ENCODE measurements around the gene FAM184B.

FAM184B gene

DNA sequence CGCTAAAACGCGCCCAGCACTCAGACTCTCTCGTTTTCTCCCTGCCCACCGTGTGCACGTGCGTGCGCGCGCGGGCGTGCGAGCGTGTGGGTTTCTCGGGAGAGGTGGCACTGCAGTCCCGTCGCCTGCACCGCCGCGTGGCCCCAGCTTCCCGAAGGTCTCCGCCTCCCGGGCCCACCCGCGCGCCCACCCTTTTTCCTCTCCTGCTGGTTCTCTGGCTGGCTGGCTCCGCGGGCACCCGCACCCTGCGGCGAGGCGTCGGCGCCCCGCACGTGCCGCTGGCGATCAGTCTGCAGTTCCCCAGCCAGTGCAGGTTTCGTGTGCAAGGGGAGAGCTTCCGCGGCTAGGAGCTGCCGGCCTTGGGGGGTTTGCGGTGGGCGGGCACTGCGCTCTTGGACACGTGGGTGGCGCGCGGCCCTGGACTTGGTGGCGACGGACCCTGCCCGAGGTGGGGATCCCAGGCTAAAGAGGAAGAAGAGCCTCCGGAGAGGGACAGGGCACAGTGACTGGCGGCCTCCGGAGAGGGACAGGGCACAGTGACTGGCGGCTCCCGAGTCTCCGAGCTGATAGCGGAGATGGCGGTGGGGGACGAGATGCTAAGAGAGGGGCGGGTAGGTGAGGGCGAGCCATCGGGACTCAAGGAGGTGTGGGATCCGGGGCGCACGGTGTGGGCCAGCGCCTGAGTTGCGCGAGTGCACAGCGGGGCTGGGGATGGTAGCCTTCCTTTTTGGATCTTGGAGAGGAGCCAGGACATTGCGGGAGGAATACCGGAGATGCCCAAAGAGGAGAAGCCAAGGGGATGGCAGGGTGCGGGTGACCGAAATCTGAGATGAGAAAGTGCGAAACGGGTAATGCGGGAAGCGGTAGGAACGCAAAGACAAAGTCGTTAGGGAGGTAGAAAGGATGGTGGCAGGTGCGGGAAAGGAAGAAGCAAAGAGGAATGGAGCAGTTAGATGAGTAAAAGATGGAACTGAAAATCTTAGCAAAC is at the start of gene FAM184B:
FAM184B (minus strand) TSS at position 322 of the 988 bp plus-strand sequence. CDS start 322 bp downstream, outside the sequence.
- H3K4me2 ChIP-seq (ENCODE audit: low read depth, low read length, poor library complexity, severe bottlenecking) = no peak within 1 kb of the TSS

GRCh38 chr4:17823871-17824669 is 42.6 kb upstream of the FAM184B start:
- H3K9me2 ChIP-seq (replicated peaks; ENCODE audit: low read depth, low read length) = no peaks in the 10 kb centered on the region
- H3K4me2 ChIP-seq (ENCODE audit: low read depth, low read length, poor library complexity, severe bottlenecking) = peak overlapping the region; percentile 19
- H4K20me1 ChIP-seq (ENCODE audit: insufficient read depth, low read length, poor library complexity, severe bottlenecking) = peaks cover 18% of the 10 kb centered on the region
- H3K36me3 ChIP-seq (ENCODE audit: insufficient read depth, low read length) = peaks cover 63% of the 10 kb centered on the region
- TF ChIP-seq EZH2phosphoT487 (IDR thresholded peaks at IDR 0.05; ENCODE audit: borderline replicate concordance) = no peak
- TF ChIP-seq CTCF (conservative IDR thresholded peaks at IDR 0.05; ENCODE audit: low read length) = no peak
- H3K9ac ChIP-seq (ENCODE audit: low read depth, low read length, poor library complexity, severe bottlenecking) = no peak overlapping the region
- H3K79me2 ChIP-seq (ENCODE audit: insufficient read depth, low read length) = peaks cover 76% of the 10 kb centered on the region
- H3K9me3 ChIP-seq (ENCODE audit: insufficient read depth, low read depth, low read length) = no peaks in the 10 kb centered on the region
- H2AFZ ChIP-seq (ENCODE audit: low read length) = no peak overlapping the region
- H3K4me1 ChIP-seq (ENCODE audit: insufficient read depth, low read length, poor library complexity, severe bottlenecking) = no peaks in the 10 kb centered on the region
- no peak overlapping the region for H3K4me3 ChIP-seq (ENCODE audit: low read length, poor library complexity, severe bottlenecking)
- no peaks in the 10 kb centered on the region for H3K27me3 ChIP-seq (ENCODE audit: insufficient read depth, low read length, poor library complexity, severe bottlenecking)
- no peaks in the 10 kb centered on the region for H3F3A ChIP-seq (ENCODE audit: low read depth)

More for the DNA sequence above, at the start of gene FAM184B:
- TF ChIP-seq EZH2phosphoT487 (IDR thresholded peaks at IDR 0.05; ENCODE audit: borderline replicate concordance) (no peak), CTCF (conservative IDR thresholded peaks at IDR 0.05; ENCODE audit: low read length) (no peak)
- H4K20me1 ChIP-seq (ENCODE audit: insufficient read depth, low read length, poor library complexity, severe bottlenecking) = no peaks in the 10 kb centered on the region
- no peak within 1 kb of the TSS for H2AFZ ChIP-seq (ENCODE audit: low read length)
- no peaks in the 10 kb centered on the region for H3K27me3 ChIP-seq (ENCODE audit: insufficient read depth, low read length, poor library complexity, severe bottlenecking)
- no peaks in the 10 kb centered on the region for H3K79me2 ChIP-seq (ENCODE audit: insufficient read depth, low read length)
- no peaks in the 10 kb centered on the region for H3K36me3 ChIP-seq (ENCODE audit: insufficient read depth, low read length)
- H3K4me3 ChIP-seq (ENCODE audit: low read length, poor library complexity, severe bottlenecking) = no peak within 1 kb of the TSS
- H3K9ac ChIP-seq (ENCODE audit: low read depth, low read length, poor library complexity, severe bottlenecking) = no peak within 1 kb of the TSS
- H3K9me3 ChIP-seq (ENCODE audit: insufficient read depth, low read depth, low read length) = no peaks in the 10 kb centered on the region
- H3K4me1 ChIP-seq (ENCODE audit: insufficient read depth, low read length, poor library complexity, severe bottlenecking) = peaks cover 7% of the 10 kb centered on the region
- no peaks in the 10 kb centered on the region for H3F3A ChIP-seq (ENCODE audit: low read depth)
- H3K9me2 ChIP-seq (replicated peaks; ENCODE audit: low read depth, low read length) = no peaks in the 10 kb centered on the region

GRCh38 chr4:17817027-17817426 is 35.6 kb upstream of the FAM184B start:
- H3K9me3 ChIP-seq (ENCODE audit: insufficient read depth, low read depth, low read length) = no peaks in the 10 kb centered on the region
- H3F3A ChIP-seq (ENCODE audit: low read depth) = no peaks in the 10 kb centered on the region
- H3K4me2 ChIP-seq (ENCODE audit: low read depth, low read length, poor library complexity, severe bottlenecking) = peak overlapping the region; percentile 79
- peak overlapping the region; percentile 34 for H3K9ac ChIP-seq (ENCODE audit: low read depth, low read length, poor library complexity, severe bottlenecking)
- no peak overlapping the region for H2AFZ ChIP-seq (ENCODE audit: low read length)
- H3K27me3 ChIP-seq (ENCODE audit: insufficient read depth, low read length, poor library complexity, severe bottlenecking) = no peaks in the 10 kb centered on the region
- peaks cover 38% of the 10 kb centered on the region; the same call in 1 of the 2 replicates for H3K36me3 ChIP-seq (ENCODE audit: insufficient read depth, low read length)
- peak overlapping the region; percentile 64 for H3K4me3 ChIP-seq (ENCODE audit: low read length, poor library complexity, severe bottlenecking)
- H3K79me2 ChIP-seq (ENCODE audit: insufficient read depth, low read length) = peaks cover 96% of the 10 kb centered on the region
- H3K4me1 ChIP-seq (ENCODE audit: insufficient read depth, low read length, poor library complexity, severe bottlenecking) = peaks cover 36% of the 10 kb centered on the region
- H4K20me1 ChIP-seq (ENCODE audit: insufficient read depth, low read length, poor library complexity, severe bottlenecking) = peaks cover 52% of the 10 kb centered on the region
- no peak for TF ChIP-seq EZH2phosphoT487 (IDR thresholded peaks at IDR 0.05; ENCODE audit: borderline replicate concordance)
- peak; percentile 70 for TF ChIP-seq CTCF (conservative IDR thresholded peaks at IDR 0.05; ENCODE audit: low read length)
- no peaks in the 10 kb centered on the region for H3K9me2 ChIP-seq (replicated peaks; ENCODE audit: low read depth, low read length)
